Measurements from ENCODE around the gene NMS. TPM values are rescaled to one million over a fixed set of nuclear protein-coding genes. Genes with fewer than 3 reads are reported as not detected.
A peak's percentile ranks its signal among the peaks of the same experiment; 100 is the strongest.
"Not testable (repeated sequence)": the region's sequence is repeated elsewhere in the genome, so short reads cannot be mapped to it uniquely, and the experiment has no call there.

Gene NMS
- total RNA-seq, result not detected
- long read RNA-seq, result 0 reads

GRCh38 chr2:100470182-100470581 is at the start of gene NMS:
Gene NMS (plus strand): TSS chr2:100470482. CDS start chr2:100470489, 7 bp downstream.
- intact Hi-C loops (cut with DNase I), result no loop called here
- DNase-seq (ENCODE audit: missing footprints), result no peak
- ATAC-seq, result no peak

- intact Hi-C loops (cut with DNase I), result no loop called here
- DNase-seq (ENCODE audit: missing footprints), result no peak
- ATAC-seq, result peak; percentile 55
Measured at GRCh38 chr2:100422320-100423055, 47.8 kb upstream of the NMS start.

GRCh38 chr2:100423631-100424030 is 46.7 kb upstream of the NMS start:
- DNase-seq (ENCODE audit: missing footprints), result no peak
- no peak for ATAC-seq
- intact Hi-C loops (cut with DNase I), result no loop called here

GRCh38 chr2:100424277-100424875 is 45.9 kb upstream of the NMS start:
- intact Hi-C loops (cut with DNase I), result no loop called here
- DNase-seq (ENCODE audit: missing footprints) (no peak), ATAC-seq (no peak)

GRCh38 chr2:100425107-100425506 is 45.2 kb upstream of the NMS start:
- DNase-seq (ENCODE audit: missing footprints) (no peak), ATAC-seq (no peak)
- intact Hi-C loops (cut with DNase I), result no loop called here

GRCh38 chr2:100425573-100426383 is 44.5 kb upstream of the NMS start:
- intact Hi-C loops (cut with DNase I), result no loop called here
- ATAC-seq (no peak), DNase-seq (ENCODE audit: missing footprints) (no peak)

- intact Hi-C loops (cut with DNase I), result no loop called here
- no peak for ATAC-seq
- DNase-seq (ENCODE audit: missing footprints), result no peak
Measured at GRCh38 chr2:100426384-100426720, 43.9 kb upstream of the NMS start.

GRCh38 chr2:100427111-100427510 is 43.2 kb upstream of the NMS start:
- intact Hi-C loops (cut with DNase I), result no loop called here

GRCh38 chr2:100427627-100428258 is 42.5 kb upstream of the NMS start:
- DNase-seq (ENCODE audit: missing footprints) (no peak), ATAC-seq (peak; percentile 72)
- intact Hi-C loops (cut with DNase I), result no loop called here

More at GRCh38 chr2:100427111-100427510, 43.2 kb upstream of the NMS start:
- DNase-seq (ENCODE audit: missing footprints), result no peak
- no peak for ATAC-seq

- ATAC-seq (no peak), DNase-seq (ENCODE audit: missing footprints) (no peak)
- intact Hi-C loops (cut with DNase I), result no loop called here
Measured at GRCh38 chr2:100429726-100430125, 40.6 kb upstream of the NMS start.

- intact Hi-C loops (cut with DNase I), result no loop called here
- DNase-seq (ENCODE audit: missing footprints) (no peak), ATAC-seq (no peak)
Measured at GRCh38 chr2:100437751-100438150, 32.5 kb upstream of the NMS start.

- intact Hi-C loops (cut with DNase I), result no loop called here
- ATAC-seq (no peak), DNase-seq (ENCODE audit: missing footprints) (no peak)
Measured at GRCh38 chr2:100446696-100447095, 23.6 kb upstream of the NMS start.

- ATAC-seq, result no peak
Measured at GRCh38 chr2:100451092-100451491, 19.2 kb upstream of the NMS start.

GRCh38 chr2:100451734-100452133 is 18.5 kb upstream of the NMS start:
- DNase-seq (ENCODE audit: missing footprints) (no peak), ATAC-seq (no peak)
- intact Hi-C loops (cut with DNase I), result no loop called here

More at GRCh38 chr2:100451092-100451491, 19.2 kb upstream of the NMS start:
- DNase-seq (ENCODE audit: missing footprints), result no peak
- intact Hi-C loops (cut with DNase I), result no loop called here

GRCh38 chr2:100453853-100454252 is 16.4 kb upstream of the NMS start:
- DNase-seq (ENCODE audit: missing footprints) (no peak), ATAC-seq (no peak)
- intact Hi-C loops (cut with DNase I), result no loop called here

- intact Hi-C loops (cut with DNase I); DNase-seq (ENCODE audit: missing footprints); ATAC-seq: not testable (repeated sequence)
Measured at GRCh38 chr2:100456357-100456756, 13.9 kb upstream of the NMS start.

GRCh38 chr2:100460904-100461530 is 9.3 kb upstream of the NMS start:
- intact Hi-C loops (cut with DNase I), result no loop called here
- DNase-seq (ENCODE audit: missing footprints) (no peak), ATAC-seq (no peak)

GRCh38 chr2:100470898-100471514 is 724 bp downstream of the NMS start:
- DNase-seq (ENCODE audit: missing footprints) (peak; percentile 60), ATAC-seq (no peak)
- intact Hi-C loops (cut with DNase I), result no loop called here

- ATAC-seq (no peak), DNase-seq (ENCODE audit: missing footprints) (no peak)
- intact Hi-C loops (cut with DNase I), result no loop called here
Measured at GRCh38 chr2:100476606-100477005, 6.3 kb downstream of the NMS start.

Measured in Right ventricle myocardium inferior (tissue), 1 donor.